NCI-H2107 (cell line): ENCODE data around the gene FXYD4.
"Not testable (repeated sequence)": the region's sequence is repeated elsewhere in the genome, so short reads cannot be mapped to it uniquely, and the experiment has no call there.

ENCODE experiments used
- DNase-seq: peaks from one replicate; lab custom pipeline; 2025; lab: John Stamatoyannopoulos, UW

FXYD4 gene

DNA sequence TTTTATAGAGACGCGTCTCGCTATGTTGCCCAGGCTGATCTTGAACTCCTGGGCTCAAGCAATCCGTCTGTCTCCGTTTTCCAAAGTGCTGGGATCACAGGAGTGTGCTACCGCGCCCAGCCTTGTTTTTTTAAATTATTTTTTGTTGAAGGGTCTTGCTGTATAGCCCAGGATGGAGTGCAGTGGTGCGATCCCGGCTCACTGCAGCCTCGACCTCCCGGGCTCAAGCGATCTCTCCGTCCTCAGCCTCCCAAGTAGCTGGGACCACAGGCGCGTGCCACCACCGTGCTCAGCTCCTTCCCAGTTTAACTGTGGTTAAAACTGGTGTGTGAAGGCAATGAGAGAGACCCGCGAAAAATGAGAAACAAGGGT is 48.5 kb downstream of the FXYD4 start:
- DNase-seq: no peak

DNA sequence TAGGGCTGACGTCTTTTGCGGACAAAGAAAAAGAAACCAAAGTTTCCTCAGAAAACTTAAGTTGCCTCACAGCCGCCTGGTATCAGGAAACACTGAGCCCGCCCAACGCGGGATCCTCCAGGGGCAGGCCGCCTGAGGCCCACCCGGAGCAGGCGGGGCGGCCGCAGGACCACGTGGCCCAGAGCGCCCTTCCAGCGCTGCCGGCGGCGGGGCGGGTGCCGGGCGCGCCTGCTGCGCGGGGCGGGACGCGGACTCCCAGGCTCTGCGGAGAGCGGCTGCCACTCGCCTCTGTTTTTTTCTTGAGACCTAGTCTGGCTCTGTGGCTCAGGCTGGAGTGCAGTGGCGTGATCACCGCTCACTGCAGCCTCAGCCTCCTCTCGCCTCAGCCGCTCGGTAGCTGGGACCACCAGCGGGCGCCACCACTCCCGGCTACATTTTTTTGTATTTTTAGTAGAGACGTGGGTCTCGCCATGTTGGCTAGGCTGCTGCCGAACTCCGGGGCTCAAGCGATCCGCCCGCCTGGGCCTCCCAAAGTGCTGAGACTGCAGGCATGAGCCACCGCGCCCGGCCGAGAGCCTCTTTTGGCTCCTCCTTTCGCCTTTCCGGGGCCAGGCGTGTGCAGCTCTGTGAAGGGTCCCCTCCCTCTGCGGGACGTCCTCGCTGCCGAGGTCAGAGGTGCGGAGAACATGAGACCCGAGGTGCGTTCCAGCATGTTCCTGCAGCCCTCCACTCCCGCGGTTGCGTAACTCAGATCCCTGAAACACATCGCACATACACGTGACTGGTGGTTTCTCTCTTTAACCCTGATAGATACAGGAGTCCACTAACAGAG is 49.1 kb downstream of the FXYD4 start:
- no peak for DNase-seq

GRCh38 chr10:43421201-43421507 is 49.7 kb downstream of the FXYD4 start:
- no peak for DNase-seq

DNA sequence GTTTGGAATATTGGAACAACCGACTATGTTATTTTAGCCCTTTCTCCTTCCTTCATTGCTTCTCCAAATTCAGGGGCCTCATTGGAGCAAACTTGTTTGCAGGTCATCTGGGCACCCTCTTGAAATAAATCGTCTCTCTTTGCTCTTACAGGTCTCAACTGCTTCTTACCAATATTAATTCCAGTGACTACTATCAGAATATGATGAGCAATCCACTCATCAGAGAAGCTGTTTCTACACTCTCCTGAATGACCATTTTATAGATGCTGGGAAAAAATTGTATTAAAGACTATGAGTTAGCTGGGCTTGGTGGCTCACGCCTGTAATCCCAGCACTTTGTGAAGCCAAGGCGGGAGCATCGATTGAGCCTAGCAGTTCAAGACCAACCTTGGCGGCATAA is 50.1 kb downstream of the FXYD4 start:
- no peak for DNase-seq

GRCh38 chr10:43421944-43422343 is 50.5 kb downstream of the FXYD4 start:
- not testable (repeated sequence) for DNase-seq

GRCh38 chr10:43424416-43424815 is 53.0 kb downstream of the FXYD4 start:
- no peak for DNase-seq
